GM12878 (cell line): Measurements from ENCODE around the gene PTPRN2.

Experiments used
- BRCA1 ChIP-seq: IDR thresholded peaks from 2 replicates; pipeline ENCODE4 v1.6.1; 2011; ENCODE audit warnings: low read depth, low read length, improper control_type of control experiment
- CBFB ChIP-seq: IDR thresholded peaks from 2 replicates; pipeline ENCODE4 v1.6.1; 2016; ENCODE audit warnings: antibody characterized with exemption, low read depth
- EGR1 ChIP-seq, 2 experiments: IDR thresholded peaks; 1 replicate in 1 of 2; 2 replicates in 1 of 2; pipeline ENCODE4 v1.6.1; 2011 to 2012; ENCODE audit warnings: low read depth in 2 of 2, low read length in 2 of 2, borderline replicate concordance in 1 of 2, mild to moderate bottlenecking in 1 of 2, moderate library complexity in 1 of 2
- FOXM1 ChIP-seq: IDR thresholded peaks from 2 replicates; pipeline ENCODE4 v1.6.1; 2012; ENCODE audit warnings: low read depth, mild to moderate bottlenecking, inconsistent platforms, low read length, moderate library complexity
- KAT2A ChIP-seq: conservative IDR thresholded peaks from 2 replicates; pipeline ENCODE4 v1.6.1; 2011; ENCODE audit warnings: low read depth, low read length; ENCODE audit not compliant: control insufficient read depth
- NBN ChIP-seq: fragments of 450-650 bp; IDR thresholded peaks from 2 replicates; pipeline ENCODE4 v1.6.1; 2016
- RELA ChIP-seq: fragments of 450-650 bp; IDR thresholded peaks from 2 replicates; pipeline ENCODE4 v1.8.0; 2014; ENCODE audit warnings: borderline replicate concordance; ENCODE audit not compliant: partially characterized antibody
- REST ChIP-seq: IDR thresholded peaks from 2 replicates; pipeline ENCODE4 v1.6.1; 2012; ENCODE audit warnings: mild to moderate bottlenecking, low read depth, low read length
- SIX5 ChIP-seq: IDR thresholded peaks from 2 replicates; pipeline ENCODE4 v1.6.1; 2011; ENCODE audit warnings: mild to moderate bottlenecking, low read depth, low read length, moderate library complexity; ENCODE audit not compliant: severe bottlenecking
- TAF1 ChIP-seq: IDR thresholded peaks from 2 replicates; pipeline ENCODE4 v1.6.1; 2011; ENCODE audit warnings: mild to moderate bottlenecking, low read depth, low read length, borderline replicate concordance
- USF1 ChIP-seq: IDR thresholded peaks from 2 replicates; pipeline ENCODE4 v1.6.1; 2011; ENCODE audit warnings: borderline replicate concordance, low read depth, mild to moderate bottlenecking, moderate library complexity, mixed read lengths, low read length; ENCODE audit not compliant: insufficient read depth; ENCODE audit errors: extremely low read length
- YY1 ChIP-seq: IDR thresholded peaks from 2 replicates; pipeline ENCODE4 v1.6.1; 2011; ENCODE audit warnings: low read depth, mild to moderate bottlenecking, low read length
- TF ChIP-seq, protein P1 (sequence below), 3 experiments: IDR thresholded peaks in 2 of 3; conservative IDR thresholded peaks in 1 of 3; 2 replicates each; pipeline ENCODE4 v1.5.1; 2011; ENCODE audit warnings: low read depth in 3 of 3, low read length in 3 of 3, mild to moderate bottlenecking in 3 of 3, control low read depth in 2 of 3, moderate library complexity in 2 of 3, inconsistent platforms in 1 of 3, mixed read lengths in 1 of 3; ENCODE audit not compliant: control insufficient read depth in 2 of 3, insufficient read depth in 1 of 3; ENCODE audit errors: extremely low read depth in 1 of 3
- TF ChIP-seq, protein P2 (sequence below): IDR thresholded peaks from 2 replicates; pipeline ENCODE4 v1.6.1; 2011; ENCODE audit warnings: low read depth, low read length, improper control_type of control experiment, borderline replicate concordance

GRCh38 chr7:157540020-157540419 is 1047.6 kb downstream of the PTPRN2 start:
- no peak for TF ChIP-seq USF1
- TF ChIP-seq, protein P1, sequence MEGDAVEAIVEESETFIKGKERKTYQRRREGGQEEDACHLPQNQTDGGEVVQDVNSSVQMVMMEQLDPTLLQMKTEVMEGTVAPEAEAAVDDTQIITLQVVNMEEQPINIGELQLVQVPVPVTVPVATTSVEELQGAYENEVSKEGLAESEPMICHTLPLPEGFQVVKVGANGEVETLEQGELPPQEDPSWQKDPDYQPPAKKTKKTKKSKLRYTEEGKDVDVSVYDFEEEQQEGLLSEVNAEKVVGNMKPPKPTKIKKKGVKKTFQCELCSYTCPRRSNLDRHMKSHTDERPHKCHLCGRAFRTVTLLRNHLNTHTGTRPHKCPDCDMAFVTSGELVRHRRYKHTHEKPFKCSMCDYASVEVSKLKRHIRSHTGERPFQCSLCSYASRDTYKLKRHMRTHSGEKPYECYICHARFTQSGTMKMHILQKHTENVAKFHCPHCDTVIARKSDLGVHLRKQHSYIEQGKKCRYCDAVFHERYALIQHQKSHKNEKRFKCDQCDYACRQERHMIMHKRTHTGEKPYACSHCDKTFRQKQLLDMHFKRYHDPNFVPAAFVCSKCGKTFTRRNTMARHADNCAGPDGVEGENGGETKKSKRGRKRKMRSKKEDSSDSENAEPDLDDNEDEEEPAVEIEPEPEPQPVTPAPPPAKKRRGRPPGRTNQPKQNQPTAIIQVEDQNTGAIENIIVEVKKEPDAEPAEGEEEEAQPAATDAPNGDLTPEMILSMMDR (IDR thresholded peaks at IDR 0.05 in 2 of 3, conservative IDR thresholded peaks at IDR 0.05 in 1 of 3; ENCODE audit: control insufficient read depth in 2 of 3, extremely low read depth in 1 of 3, insufficient read depth in 1 of 3, low read depth in 3 of 3, low read length in 3 of 3): no peak
- no peak for TF ChIP-seq CBFB
- no peak for TF ChIP-seq NBN
- no peak for TF ChIP-seq FOXM1
- TF ChIP-seq REST: no peak
- TF ChIP-seq KAT2A: no peak
- TF ChIP-seq YY1: no peak
- no peak for TF ChIP-seq RELA
- TF ChIP-seq EGR1 (IDR thresholded peaks at IDR 0.05; ENCODE audit: borderline replicate concordance in 1 of 2, low read depth in 2 of 2, low read length in 2 of 2): no peak
- no peak for TF ChIP-seq BRCA1
- TF ChIP-seq, protein P2, sequence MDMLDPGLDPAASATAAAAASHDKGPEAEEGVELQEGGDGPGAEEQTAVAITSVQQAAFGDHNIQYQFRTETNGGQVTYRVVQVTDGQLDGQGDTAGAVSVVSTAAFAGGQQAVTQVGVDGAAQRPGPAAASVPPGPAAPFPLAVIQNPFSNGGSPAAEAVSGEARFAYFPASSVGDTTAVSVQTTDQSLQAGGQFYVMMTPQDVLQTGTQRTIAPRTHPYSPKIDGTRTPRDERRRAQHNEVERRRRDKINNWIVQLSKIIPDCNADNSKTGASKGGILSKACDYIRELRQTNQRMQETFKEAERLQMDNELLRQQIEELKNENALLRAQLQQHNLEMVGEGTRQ: no peak
- TF ChIP-seq SIX5: no peak
- TF ChIP-seq TAF1: no peak
